Measurements from ENCODE around the gene PDX1. TPM values are rescaled to one million over a fixed set of nuclear protein-coding genes. Genes with fewer than 3 reads are reported as not detected.
A peak's percentile ranks its signal among the peaks of the same experiment; 100 is the strongest.

Gene PDX1
- not detected for total RNA-seq
- polyA plus RNA-seq, result 1 to 10 TPM in 1 of 2 donors, not detected in 1; 5.3 TPM
- long read RNA-seq, donor 1, result 0 reads
- long read RNA-seq, donor 2, result 0 reads

GRCh38 chr13:27919934-27920676, at the start of gene PDX1:
Gene PDX1, plus strand, starts transcription at chr13:27920000. Its CDS starts 139 bp downstream, at chr13:27920139.
- Histone ChIP-seq H3K36me3 (ENCODE audit: control insufficient read depth in 1 of 2, insufficient read depth in 2 of 2, low read length in 1 of 2) (no peaks in the 10 kb centered on the region), H3K4me1 (ENCODE audit: control insufficient read depth in 1 of 2, insufficient read depth in 2 of 2, low read length in 2 of 2) (no peaks in the 10 kb centered on the region), H3K9me3 (ENCODE audit: control insufficient read depth, low read length) (no peaks in the 10 kb centered on the region), H3K27ac (ENCODE audit: low read depth in 1 of 2, low read length in 2 of 2) (no peak within 1 kb of the TSS), H3K4me3 (ENCODE audit: low read length in 2 of 2) (peak within 1 kb of the TSS; percentile 23 to 34), H3K27me3 (ENCODE audit: control insufficient read depth in 1 of 2, insufficient read depth in 2 of 2, low read length in 1 of 2) (peaks cover 0 to 4% of the 10 kb centered on the region in 2 donors)
- intact Hi-C loops (cut with DNase I), result no loop called here
- DNase-seq (no peak), ATAC-seq (ENCODE audit: low FRiP score) (peak; percentile 28)
- 1% methylated on average over 72 to 76 of the region's 76 CpGs for WGBS, 2 donors

- H3K36me3 ChIP-seq (ENCODE audit: control insufficient read depth in 1 of 2, insufficient read depth in 2 of 2, low read length in 1 of 2), result no peaks in the 10 kb centered on the region
- no peak for DNase-seq
- peaks cover 0 to 5% of the 10 kb centered on the region in 2 donors for H3K27me3 ChIP-seq (ENCODE audit: control insufficient read depth in 1 of 2, insufficient read depth in 2 of 2, low read length in 1 of 2)
- H3K9me3 ChIP-seq (ENCODE audit: control insufficient read depth, low read length), result no peaks in the 10 kb centered on the region
- intact Hi-C loops (cut with DNase I), result no loop called here
- ATAC-seq (ENCODE audit: low FRiP score), result no peak
- no peaks in the 10 kb centered on the region for H3K4me1 ChIP-seq (ENCODE audit: control insufficient read depth in 1 of 2, insufficient read depth in 2 of 2, low read length in 2 of 2)
- WGBS, 2 donors, result 79 to 83% methylated on average over 5 of the region's 5 CpGs
- H3K4me3 ChIP-seq (ENCODE audit: low read length in 2 of 2), result no peak overlapping the region
- no peak overlapping the region for H3K27ac ChIP-seq (ENCODE audit: low read depth in 1 of 2, low read length in 2 of 2)
Observed at GRCh38 chr13:27878274-27878673, 41.5 kb upstream of the PDX1 start.

GRCh38 chr13:27889471-27889870, 30.3 kb upstream of the PDX1 start:
- Histone ChIP-seq H3K4me3 (ENCODE audit: low read length in 2 of 2) (no peak overlapping the region), H3K9me3 (ENCODE audit: control insufficient read depth, low read length) (no peaks in the 10 kb centered on the region), H3K36me3 (ENCODE audit: control insufficient read depth in 1 of 2, insufficient read depth in 2 of 2, low read length in 1 of 2) (no peaks in the 10 kb centered on the region), H3K27me3 (ENCODE audit: control insufficient read depth in 1 of 2, insufficient read depth in 2 of 2, low read length in 1 of 2) (no peaks in the 10 kb centered on the region), H3K4me1 (ENCODE audit: control insufficient read depth in 1 of 2, insufficient read depth in 2 of 2, low read length in 2 of 2) (no peaks in the 10 kb centered on the region), H3K27ac (ENCODE audit: low read depth in 1 of 2, low read length in 2 of 2) (no peak overlapping the region)
- WGBS, 2 donors, result 22 to 27% methylated on average over 5 of the region's 5 CpGs
- DNase-seq (no peak), ATAC-seq (ENCODE audit: low FRiP score) (no peak)
- intact Hi-C loops (cut with DNase I), result no loop called here

GRCh38 chr13:27896726-27897125, 23.1 kb upstream of the PDX1 start:
- no peak overlapping the region for H3K27ac ChIP-seq (ENCODE audit: low read depth in 1 of 2, low read length in 2 of 2)
- ATAC-seq (ENCODE audit: low FRiP score), result no peak
- intact Hi-C loops (cut with DNase I), result no loop called here
- no peaks in the 10 kb centered on the region for H3K27me3 ChIP-seq (ENCODE audit: control insufficient read depth in 1 of 2, insufficient read depth in 2 of 2, low read length in 1 of 2)
- H3K4me3 ChIP-seq (ENCODE audit: low read length in 2 of 2), result no peak overlapping the region
- no peaks in the 10 kb centered on the region for H3K36me3 ChIP-seq (ENCODE audit: control insufficient read depth in 1 of 2, insufficient read depth in 2 of 2, low read length in 1 of 2)
- DNase-seq, result no peak
- H3K9me3 ChIP-seq (ENCODE audit: control insufficient read depth, low read length), result peaks cover 3% of the 10 kb centered on the region
- no peaks in the 10 kb centered on the region for H3K4me1 ChIP-seq (ENCODE audit: control insufficient read depth in 1 of 2, insufficient read depth in 2 of 2, low read length in 2 of 2)

GRCh38 chr13:27904719-27905118, 15.1 kb upstream of the PDX1 start:
- ATAC-seq (ENCODE audit: low FRiP score), result no peak
- H3K4me1 ChIP-seq (ENCODE audit: control insufficient read depth in 1 of 2, insufficient read depth in 2 of 2, low read length in 2 of 2), result no peaks in the 10 kb centered on the region
- 90 to 94% methylated on average over 3 of the region's 3 CpGs for WGBS, 2 donors
- no peak for DNase-seq
- H3K4me3 ChIP-seq (ENCODE audit: low read length in 2 of 2), result no peak overlapping the region
- H3K27ac ChIP-seq (ENCODE audit: low read depth in 1 of 2, low read length in 2 of 2), result no peak overlapping the region
- peaks cover 0 to 2% of the 10 kb centered on the region in 2 donors for H3K27me3 ChIP-seq (ENCODE audit: control insufficient read depth in 1 of 2, insufficient read depth in 2 of 2, low read length in 1 of 2)
- H3K9me3 ChIP-seq (ENCODE audit: control insufficient read depth, low read length), result peaks cover 2% of the 10 kb centered on the region
- intact Hi-C loops (cut with DNase I), result no loop called here
- no peaks in the 10 kb centered on the region for H3K36me3 ChIP-seq (ENCODE audit: control insufficient read depth in 1 of 2, insufficient read depth in 2 of 2, low read length in 1 of 2)

GRCh38 chr13:27905650-27906049, 14.2 kb upstream of the PDX1 start:
- DNase-seq, result no peak
- Histone ChIP-seq H3K9me3 (ENCODE audit: control insufficient read depth, low read length) (peaks cover 2% of the 10 kb centered on the region), H3K4me3 (ENCODE audit: low read length in 2 of 2) (no peak overlapping the region), H3K27ac (ENCODE audit: low read depth in 1 of 2, low read length in 2 of 2) (no peak overlapping the region), H3K27me3 (ENCODE audit: control insufficient read depth in 1 of 2, insufficient read depth in 2 of 2, low read length in 1 of 2) (peaks cover 0 to 2% of the 10 kb centered on the region in 2 donors), H3K4me1 (ENCODE audit: control insufficient read depth in 1 of 2, insufficient read depth in 2 of 2, low read length in 2 of 2) (no peaks in the 10 kb centered on the region), H3K36me3 (ENCODE audit: control insufficient read depth in 1 of 2, insufficient read depth in 2 of 2, low read length in 1 of 2) (no peaks in the 10 kb centered on the region)
- 31 to 46% methylated on average over 2 of the region's 2 CpGs for WGBS, 2 donors
- ATAC-seq (ENCODE audit: low FRiP score), result no peak
- intact Hi-C loops (cut with DNase I), result no loop called here

GRCh38 chr13:27907121-27907787, 12.5 kb upstream of the PDX1 start:
- Histone ChIP-seq H3K27me3 (ENCODE audit: control insufficient read depth in 1 of 2, insufficient read depth in 2 of 2, low read length in 1 of 2) (peaks cover 0 to 2% of the 10 kb centered on the region in 2 donors), H3K9me3 (ENCODE audit: control insufficient read depth, low read length) (peaks cover 2% of the 10 kb centered on the region), H3K27ac (ENCODE audit: low read depth in 1 of 2, low read length in 2 of 2) (no peak overlapping the region), H3K4me1 (ENCODE audit: control insufficient read depth in 1 of 2, insufficient read depth in 2 of 2, low read length in 2 of 2) (no peaks in the 10 kb centered on the region), H3K36me3 (ENCODE audit: control insufficient read depth in 1 of 2, insufficient read depth in 2 of 2, low read length in 1 of 2) (no peaks in the 10 kb centered on the region), H3K4me3 (ENCODE audit: low read length in 2 of 2) (no peak overlapping the region)
- 89% methylated on average over 6 of the region's 6 CpGs for WGBS, 2 donors
- intact Hi-C loops (cut with DNase I), result no loop called here
- DNase-seq (no peak), ATAC-seq (ENCODE audit: low FRiP score) (no peak)

GRCh38 chr13:27909378-27909777, 10.4 kb upstream of the PDX1 start:
- DNase-seq, result no peak
- WGBS, 2 donors, result 27 to 28% methylated on average over 4 of the region's 4 CpGs
- Histone ChIP-seq H3K4me1 (ENCODE audit: control insufficient read depth in 1 of 2, insufficient read depth in 2 of 2, low read length in 2 of 2) (no peaks in the 10 kb centered on the region), H3K36me3 (ENCODE audit: control insufficient read depth in 1 of 2, insufficient read depth in 2 of 2, low read length in 1 of 2) (no peaks in the 10 kb centered on the region), H3K27ac (ENCODE audit: low read depth in 1 of 2, low read length in 2 of 2) (no peak overlapping the region), H3K27me3 (ENCODE audit: control insufficient read depth in 1 of 2, insufficient read depth in 2 of 2, low read length in 1 of 2) (peaks cover 0 to 2% of the 10 kb centered on the region in 2 donors), H3K9me3 (ENCODE audit: control insufficient read depth, low read length) (peaks cover 2% of the 10 kb centered on the region), H3K4me3 (ENCODE audit: low read length in 2 of 2) (no peak overlapping the region)
- ATAC-seq (ENCODE audit: low FRiP score), result no peak
- intact Hi-C loops (cut with DNase I), result no loop called here

GRCh38 chr13:27911521-27911920, 8.3 kb upstream of the PDX1 start:
- no peak for DNase-seq
- intact Hi-C loops (cut with DNase I), result no loop called here
- Histone ChIP-seq H3K4me3 (ENCODE audit: low read length in 2 of 2) (no peak overlapping the region), H3K4me1 (ENCODE audit: control insufficient read depth in 1 of 2, insufficient read depth in 2 of 2, low read length in 2 of 2) (no peaks in the 10 kb centered on the region), H3K36me3 (ENCODE audit: control insufficient read depth in 1 of 2, insufficient read depth in 2 of 2, low read length in 1 of 2) (no peaks in the 10 kb centered on the region), H3K27ac (ENCODE audit: low read depth in 1 of 2, low read length in 2 of 2) (no peak overlapping the region), H3K27me3 (ENCODE audit: control insufficient read depth in 1 of 2, insufficient read depth in 2 of 2, low read length in 1 of 2) (peaks cover 0 to 2% of the 10 kb centered on the region in 2 donors), H3K9me3 (ENCODE audit: control insufficient read depth, low read length) (peaks cover 2% of the 10 kb centered on the region)
- no peak for ATAC-seq (ENCODE audit: low FRiP score)
- 39 to 47% methylated on average over 2 of the region's 2 CpGs for WGBS, 2 donors
